Ovary (tissue), 9 donors: ENCODE measurements around the gene IKZF3. TPM values are rescaled to one million over a fixed set of nuclear protein-coding genes. Genes with fewer than 3 reads are reported as not detected.

Source experiments
- DNase-seq, 5 donors: peaks; one replicate each; pipeline ENCODE4 v3.0.0-alpha.2; 2019 to 2020
- H3K27ac ChIP-seq, 2 donors: fragments of 200-600 bp; one replicate each; pipeline versions ENCODE4 v1.5.1 to v1.8.0; 2019 to 2022
- H3K27me3 ChIP-seq: fragments of 200-600 bp; one replicate; pipeline ENCODE4 v1.8.0; 2022
- H3K36me3 ChIP-seq: fragments of 200-600 bp; sonication (generic); one replicate; pipeline ENCODE4 v1.5.1; 2019
- H3K4me1 ChIP-seq: one replicate; pipeline ENCODE4 v1.8.1; 2013; ENCODE audit warnings: mild to moderate bottlenecking, moderate library complexity; ENCODE audit not compliant: insufficient read depth
- H3K4me3 ChIP-seq: fragments of 200-600 bp; sonication (generic); one replicate; pipeline ENCODE4 v1.5.1; 2017
- H3K9me3 ChIP-seq, 2 donors: fragments of 200-600 bp in 1 of 2; sonication (generic) in 1 of 2; one replicate each; pipeline versions ENCODE4 v1.5.1 to v1.8.1; 2013 to 2019; ENCODE audit warnings: mild to moderate bottlenecking in 1 of 2, moderate library complexity in 1 of 2
- CTCF ChIP-seq, 3 donors: fragments of 450-650 bp in 2 of 3; fragments of 200-600 bp in 1 of 3; IDR thresholded peaks; one replicate each; pipeline versions ENCODE4 v1.5.1 to v1.8.0; 2016 to 2022; ENCODE audit warnings: antibody characterized with exemption in 3 of 3, mild to moderate bottlenecking in 1 of 3
- EP300 ChIP-seq: sonication (generic); formaldehyde crosslinking; IDR thresholded peaks from one replicate; pipeline ENCODE4 v1.6.1; 2017; ENCODE audit warnings: antibody characterized with exemption
- POLR2A ChIP-seq: fragments of 450-650 bp; IDR thresholded peaks from one replicate; pipeline ENCODE4 v1.6.1; 2017; ENCODE audit warnings: antibody characterized with exemption, mild to moderate bottlenecking, moderate library complexity
- WGBS, 3 donors: extraction: QIAGEN DNeasy Blood & Tissue Kit in 1 of 3; methylation state at CpG; one replicate each; pipeline versions ENCODE4 v1.1.5 to v1.1.7; 2013 to 2017; 5-methylcytosine and 5-hydroxymethylcytosine counted together
- intact Hi-C, 4 donors: fragments of 100-400 bp; cut with DNase I; formaldehyde crosslinking; loops; one replicate each; pipeline versions ENCODE4 v1.11.0 to v1.15.1; 2022 to 2023
- polyA plus RNA-seq, 2 donors: library from polyadenylated mRNA; stranded (reverse); fragments of 200-250 nt in 1 of 2; fragments of 350-450 nt in 1 of 2; fragmentation: Illumina TruSeq in 1 of 2; extraction: RNeasy Lipid Tissue Mini Kit (QIAGEN cat#74804) in 1 of 2; gene quantifications; one replicate each; pipeline ENCODE4 v1.2.3, GENCODE V29; 2013 to 2014
- total RNA-seq, 7 donors: library from RNA; depleted of rRNA in 2 of 7; stranded (reverse); fragments of >200 nt in 2 of 7; fragmentation: NEBNext Ultra II Directional in 3 of 7; extraction: Animal tissue kit (Norgen Biotek cat#: 25700) in 3 of 7; gene quantifications; one replicate each; pipeline versions ENCODE4 v1.1.0 to v1.2.4, GENCODE V29; 2016 to 2023
- donor health status: DM: no; HTN: no; CAD: no; lungs with moderate emphysema.
- donor health status: DM: no; HTN: no; CAD: no.
- donor health status: Bipolar disorder and iron deficiency.
- donor health status: DM: yes; HTN: yes; CAD: no.
- donor health status: DM: no; HTN: no; CAD: no.
- donor health status: DM: yes; HTN: yes; CAD: no.

The IKZF3 gene
- total and polyA plus RNA-seq, 9 donors: 0.16 to 2.6 (median 0.62) TPM

GRCh38 chr17:39804839-39805238 lies 59.3 kb downstream of the IKZF3 start:
- Histone ChIP-seq H3K4me1 (no peaks in the 10 kb centered on the region), H3K4me3 (no peak overlapping the region), H3K36me3 (no peaks in the 10 kb centered on the region), H3K27me3 (no peaks in the 10 kb centered on the region), H3K9me3 (no peaks in the 10 kb centered on the region), H3K27ac (no peak overlapping the region)
- intact Hi-C loops: no loop called here
- DNase-seq: no peak
- TF ChIP-seq POLR2A (no peak), EP300 (no peak), CTCF (IDR thresholded peaks at IDR 0.05) (no peak)
- WGBS, 3 donors: 56 to 71% (median 57%) methylated on average over 4 of the region's 4 CpGs

DNA sequence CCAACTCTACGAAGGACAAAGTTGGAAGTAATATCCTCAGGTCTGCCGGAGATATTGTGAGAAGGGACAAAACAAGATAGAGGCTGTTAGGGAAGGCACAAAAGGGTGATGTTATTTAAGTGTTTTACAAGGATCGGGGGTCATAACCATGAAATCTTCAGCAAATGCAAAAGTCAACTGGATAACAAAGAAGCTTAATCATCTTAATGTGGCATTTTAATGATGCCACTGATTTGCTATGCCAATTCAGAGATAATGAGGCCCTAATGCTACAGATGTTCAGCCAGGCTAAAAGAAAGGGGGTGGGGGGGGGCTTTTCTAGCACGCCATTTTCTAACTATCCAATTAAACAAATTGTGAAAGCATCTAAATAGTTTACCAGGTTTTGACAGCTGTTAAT lies 63.1 kb downstream of the IKZF3 start:
- 43 to 48% (median 44%) methylated on average over 4 of the region's 4 CpGs for WGBS, 3 donors

DNA sequence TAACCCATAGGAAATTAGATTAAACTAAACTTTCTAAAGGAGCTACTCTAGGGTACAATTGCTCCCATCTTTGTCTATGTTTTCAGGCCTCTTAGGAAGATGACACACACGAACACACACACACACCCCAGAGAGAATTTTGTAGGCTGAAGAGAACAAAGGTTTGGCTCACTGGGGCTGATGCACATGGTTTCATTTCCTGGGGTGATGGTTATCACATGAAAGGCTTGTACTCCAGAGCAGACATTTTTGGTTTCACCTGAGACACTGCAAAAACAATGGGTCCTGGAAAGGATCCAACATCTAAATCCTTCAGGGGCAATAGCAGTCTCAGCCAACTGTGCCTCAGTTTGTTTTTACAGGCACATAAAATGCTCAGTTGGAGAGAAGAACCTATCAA lies 63.6 kb downstream of the IKZF3 start:
- Histone ChIP-seq H3K4me1 (no peaks in the 10 kb centered on the region), H3K4me3 (no peak overlapping the region), H3K36me3 (no peaks in the 10 kb centered on the region), H3K27ac (no peak overlapping the region), H3K9me3 (no peaks in the 10 kb centered on the region), H3K27me3 (no peaks in the 10 kb centered on the region)
- 38 to 48% (median 42%) methylated on average over 1 of the region's 1 CpG for WGBS, 3 donors
- no peak for DNase-seq
- intact Hi-C loops: no loop called here
- no peak for TF ChIP-seq POLR2A
- TF ChIP-seq EP300: no peak
- TF ChIP-seq CTCF (IDR thresholded peaks at IDR 0.05): no peak

More for the DNA sequence above, 63.1 kb downstream of the IKZF3 start:
- intact Hi-C loops: no loop called here
- DNase-seq: no peak
- Histone ChIP-seq H3K27me3 (no peaks in the 10 kb centered on the region), H3K36me3 (no peaks in the 10 kb centered on the region), H3K4me1 (no peaks in the 10 kb centered on the region), H3K27ac (no peak overlapping the region), H3K4me3 (no peak overlapping the region), H3K9me3 (no peaks in the 10 kb centered on the region)
- TF ChIP-seq POLR2A (no peak), EP300 (no peak), CTCF (IDR thresholded peaks at IDR 0.05) (no peak)

GRCh38 chr17:39799395-39799794 lies 64.7 kb downstream of the IKZF3 start:
- Histone ChIP-seq H3K4me1 (no peaks in the 10 kb centered on the region), H3K27ac (no peak overlapping the region), H3K4me3 (no peak overlapping the region), H3K36me3 (no peaks in the 10 kb centered on the region), H3K9me3 (no peaks in the 10 kb centered on the region), H3K27me3 (no peaks in the 10 kb centered on the region)
- no peak for DNase-seq
- intact Hi-C loops: no loop called here
- 66 to 73% (median 71%) methylated on average over 1 of the region's 1 CpG for WGBS, 3 donors
- TF ChIP-seq EP300 (no peak), POLR2A (no peak), CTCF (IDR thresholded peaks at IDR 0.05) (no peak)
